ENCODE data around the gene NMNAT2. TPM values are rescaled to one million over a fixed set of nuclear protein-coding genes. Genes with fewer than 3 reads are reported as not detected.

NMNAT2 gene
- total RNA-seq, 1 experiment from 2014 or later, result not detected

GRCh38 chr1:183419399-183419798 lies 1.2 kb upstream of the NMNAT2 start:
- intact Hi-C loops (cut with micrococcal nuclease), result no loop called here
- no peak for ATAC-seq
- no peak overlapping the region for H3K4me3 ChIP-seq (replicated peaks in 1 of 2; ENCODE audit: low read depth in 1 of 2, low read length in 2 of 2)
- H3K27ac ChIP-seq (ENCODE audit: low read depth, low read length), result no peak overlapping the region
- no peaks in the 10 kb centered on the region for H3K79me2 ChIP-seq (ENCODE audit: insufficient read depth, low read length)
- H2AFZ ChIP-seq (ENCODE audit: low read depth, low read length, poor library complexity, severe bottlenecking), result no peak overlapping the region
- ChIA-PET POLR2A (no interaction called here), CTCF (no interaction called here), RAD21 (ENCODE audit: low non-redundant PET in 1 of 2, low total read pairs in 2 of 2, uncharacterized antibody in 2 of 2, unreplicated experiment in 2 of 2) (no interaction called here)
- H3K36me3 ChIP-seq (ENCODE audit: control insufficient read depth in 1 of 2, insufficient read depth in 2 of 2, low read length in 2 of 2), result no peaks in the 10 kb centered on the region
- H4K20me1 ChIP-seq (ENCODE audit: insufficient read depth), result no peaks in the 10 kb centered on the region
- no peaks in the 10 kb centered on the region for H3K4me1 ChIP-seq (ENCODE audit: control insufficient read depth in 1 of 2, insufficient read depth in 2 of 2, low read length in 2 of 2)
- H3K9me3 ChIP-seq (ENCODE audit: control insufficient read depth in 1 of 2, insufficient read depth in 1 of 2, low read depth in 1 of 2, low read length in 2 of 2), result no peaks in the 10 kb centered on the region
- no peak for DNase-seq (ENCODE audit: low read depth, low spot score)
- TF ChIP-seq SP1 (IDR thresholded peaks at IDR 0.05; ENCODE audit: low read depth), result no peak
- TF ChIP-seq JUND (IDR thresholded peaks at IDR 0.05), result no peak
- no peak for TF ChIP-seq ATF3 (IDR thresholded peaks at IDR 0.05)
- TF ChIP-seq YY1 (IDR thresholded peaks at IDR 0.05; ENCODE audit: extremely low read depth, insufficient replicate concordance, low read depth, low read length), result no peak
- no peak for TF ChIP-seq CEBPB (IDR thresholded peaks at IDR 0.05; ENCODE audit: low read depth)
- no peak for TF ChIP-seq CTCF (IDR thresholded peaks at IDR 0.05 in 2 of 3, conservative IDR thresholded peaks at IDR 0.05 in 1 of 3; ENCODE audit: borderline replicate concordance in 1 of 3, insufficient read depth in 1 of 3, low read depth in 2 of 3, low read length in 2 of 3)
- TF ChIP-seq CBX3 (IDR thresholded peaks at IDR 0.05; ENCODE audit: low read depth), result no peak
- TF ChIP-seq REST (IDR thresholded peaks at IDR 0.05; ENCODE audit: low read depth), result no peak
- TF ChIP-seq EZH2 (IDR thresholded peaks at IDR 0.05), result no peak
- TF ChIP-seq FOSL1 (IDR thresholded peaks at IDR 0.05; ENCODE audit: low read depth), result no peak
- TF ChIP-seq RAD21 (IDR thresholded peaks at IDR 0.05; ENCODE audit: low read depth), result no peak
- TF ChIP-seq SRF (IDR thresholded peaks at IDR 0.05; ENCODE audit: low read depth), result no peak
- TF ChIP-seq EZH2phosphoT487 (IDR thresholded peaks at IDR 0.05; ENCODE audit: borderline replicate concordance), result no peak
- TF ChIP-seq MAX (IDR thresholded peaks at IDR 0.05), result no peak
- TF ChIP-seq ZNF274 (IDR thresholded peaks at IDR 0.05; ENCODE audit: low read depth, low read length), result no peak
- no peak for TF ChIP-seq TCF7L2 (IDR thresholded peaks at IDR 0.05; ENCODE audit: borderline replicate concordance, extremely low read depth, insufficient read depth, insufficient read length)
- TF ChIP-seq POLR2A (IDR thresholded peaks at IDR 0.05; ENCODE audit: borderline replicate concordance, extremely low read depth, insufficient read depth, insufficient read length), result no peak
- no peak for TF ChIP-seq EGR1 (IDR thresholded peaks at IDR 0.05; ENCODE audit: low read depth)
- TF ChIP-seq ELF1 (IDR thresholded peaks at IDR 0.05; ENCODE audit: borderline replicate concordance, low read depth), result no peak
- TF ChIP-seq ZFX (IDR thresholded peaks at IDR 0.05), result no peak
- H3K4me2 ChIP-seq (ENCODE audit: low read length), result no peak overlapping the region
- BruUV-seq (replicated peaks), result no TSS peak
- no peaks in the 10 kb centered on the region for H3K9me2 ChIP-seq (ENCODE audit: insufficient read depth)
- no peak overlapping the region for H3K9ac ChIP-seq (ENCODE audit: low read length)
- no peaks in the 10 kb centered on the region for H3K27me3 ChIP-seq (ENCODE audit: insufficient read depth, low read length)

All from HCT116 (cell line).